ENCODE measurements around the gene ENTPD2.

The ENTPD2 gene

DNA sequence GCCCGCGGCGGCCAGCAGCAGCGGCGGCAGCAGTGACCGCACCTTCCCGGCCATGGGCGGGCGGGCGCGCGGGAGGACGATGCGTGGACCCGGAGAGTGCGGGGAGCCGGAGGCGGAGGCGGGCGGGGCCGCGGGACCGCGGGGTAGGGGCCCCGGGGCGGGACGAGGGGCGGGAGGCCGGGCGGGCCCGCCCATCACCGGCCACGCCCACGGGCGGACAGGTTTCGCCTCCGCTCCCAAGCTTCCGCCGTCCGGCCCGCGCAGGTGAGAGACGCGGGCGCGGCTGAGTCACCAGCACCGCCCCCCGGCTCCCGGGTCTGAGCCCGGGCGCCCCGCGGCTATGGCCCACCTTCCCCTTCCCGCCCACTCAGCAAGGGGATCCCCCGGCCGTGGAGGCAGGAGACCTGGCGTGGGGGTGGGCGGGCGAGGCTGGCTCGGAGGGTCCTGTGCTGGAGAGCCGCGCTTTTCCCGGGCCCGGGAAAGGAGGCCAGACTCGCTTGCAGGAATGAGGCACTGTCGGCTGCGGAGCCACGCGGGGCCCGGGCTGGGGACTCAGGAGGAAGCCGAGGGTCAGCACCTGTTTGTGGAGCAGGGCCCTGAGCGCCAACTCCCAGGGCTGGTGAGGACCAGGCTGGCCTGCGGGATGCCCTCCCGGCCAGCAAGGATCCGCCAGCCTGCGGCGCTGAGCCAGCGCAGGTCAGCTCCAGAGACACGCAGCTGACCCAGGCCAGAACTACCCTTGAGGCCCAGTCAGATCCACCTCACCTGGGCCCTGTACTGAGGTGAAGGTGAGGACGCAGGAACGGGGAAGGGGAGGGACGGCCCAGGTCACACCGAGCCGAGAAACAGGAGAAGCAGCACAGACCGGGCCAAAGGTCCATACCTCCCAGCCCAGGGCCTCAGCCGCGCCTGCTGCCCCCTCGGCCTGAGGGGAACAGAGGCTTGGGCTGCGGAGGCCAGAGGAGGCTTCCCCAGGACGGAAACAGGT lies at the start of gene ENTPD2:
ENTPD2 (minus strand) TSS at position 118 of the 988 bp plus-strand sequence; CDS start at position 54, 64 bp downstream.
- H3K4me3 ChIP-seq (ENCODE audit: low read length), result no peak within 1 kb of the TSS
- TF ChIP-seq, protein P1, sequence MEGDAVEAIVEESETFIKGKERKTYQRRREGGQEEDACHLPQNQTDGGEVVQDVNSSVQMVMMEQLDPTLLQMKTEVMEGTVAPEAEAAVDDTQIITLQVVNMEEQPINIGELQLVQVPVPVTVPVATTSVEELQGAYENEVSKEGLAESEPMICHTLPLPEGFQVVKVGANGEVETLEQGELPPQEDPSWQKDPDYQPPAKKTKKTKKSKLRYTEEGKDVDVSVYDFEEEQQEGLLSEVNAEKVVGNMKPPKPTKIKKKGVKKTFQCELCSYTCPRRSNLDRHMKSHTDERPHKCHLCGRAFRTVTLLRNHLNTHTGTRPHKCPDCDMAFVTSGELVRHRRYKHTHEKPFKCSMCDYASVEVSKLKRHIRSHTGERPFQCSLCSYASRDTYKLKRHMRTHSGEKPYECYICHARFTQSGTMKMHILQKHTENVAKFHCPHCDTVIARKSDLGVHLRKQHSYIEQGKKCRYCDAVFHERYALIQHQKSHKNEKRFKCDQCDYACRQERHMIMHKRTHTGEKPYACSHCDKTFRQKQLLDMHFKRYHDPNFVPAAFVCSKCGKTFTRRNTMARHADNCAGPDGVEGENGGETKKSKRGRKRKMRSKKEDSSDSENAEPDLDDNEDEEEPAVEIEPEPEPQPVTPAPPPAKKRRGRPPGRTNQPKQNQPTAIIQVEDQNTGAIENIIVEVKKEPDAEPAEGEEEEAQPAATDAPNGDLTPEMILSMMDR (conservative IDR thresholded peaks at IDR 0.05; ENCODE audit: low read length), result no peak
- DNase-seq (ENCODE audit: low read depth), result no peak

GRCh38 chr9:137103206-137103999 lies 49.5 kb upstream of the ENTPD2 start:
- no peak for DNase-seq (ENCODE audit: low read depth)
- H3K4me3 ChIP-seq (ENCODE audit: low read length), result no peak overlapping the region
- TF ChIP-seq, protein P1 (conservative IDR thresholded peaks at IDR 0.05; ENCODE audit: low read length), result no peak

DNA sequence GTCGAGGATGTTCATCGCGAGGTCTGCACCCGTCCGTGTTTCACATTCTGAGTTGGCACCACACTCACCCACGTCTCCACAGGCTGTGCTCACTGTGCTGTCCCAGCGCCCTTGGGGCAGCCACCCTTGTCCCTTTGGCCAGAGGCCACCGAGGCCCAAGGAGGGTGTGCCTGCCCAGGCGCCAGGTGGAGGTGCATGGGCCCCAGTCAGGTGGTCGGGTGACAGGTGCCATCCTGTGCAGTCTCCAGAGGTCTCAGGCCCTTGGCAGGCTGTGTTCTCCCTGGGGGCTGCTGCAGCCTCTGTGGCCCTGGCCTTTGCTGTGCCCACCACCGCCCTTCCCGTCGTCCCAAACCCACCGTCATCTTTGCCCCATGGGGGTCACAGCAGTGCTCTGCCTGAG lies 45.4 kb upstream of the ENTPD2 start:
- TF ChIP-seq, protein P1 (conservative IDR thresholded peaks at IDR 0.05; ENCODE audit: low read length), result no peak
- H3K4me3 ChIP-seq (ENCODE audit: low read length), result no peak overlapping the region
- DNase-seq (ENCODE audit: low read depth), result no peak

GRCh38 chr9:137097761-137098462 lies 44.1 kb upstream of the ENTPD2 start:
- no peak overlapping the region for H3K4me3 ChIP-seq (ENCODE audit: low read length)
- DNase-seq (ENCODE audit: low read depth), result no peak
- TF ChIP-seq, protein P1 (conservative IDR thresholded peaks at IDR 0.05; ENCODE audit: low read length), result no peak

GRCh38 chr9:137096785-137097546 lies 43.1 kb upstream of the ENTPD2 start:
- H3K4me3 ChIP-seq (ENCODE audit: low read length), result no peak overlapping the region
- no peak for DNase-seq (ENCODE audit: low read depth)
- TF ChIP-seq, protein P1 (conservative IDR thresholded peaks at IDR 0.05; ENCODE audit: low read length), result no peak

Measured in AG10803 (cell line).